ENCODE results near the gene CARS1. TPM values are rescaled to one million over a fixed set of nuclear protein-coding genes. Genes with fewer than 3 reads are reported as not detected.

CARS1 gene
- total and polyA plus RNA-seq, 2 of the 8 experiments (the other 6 are each of a cell fraction or from before 2014, with no cell fraction given), result 44.1 to 100 TPM

DNA sequence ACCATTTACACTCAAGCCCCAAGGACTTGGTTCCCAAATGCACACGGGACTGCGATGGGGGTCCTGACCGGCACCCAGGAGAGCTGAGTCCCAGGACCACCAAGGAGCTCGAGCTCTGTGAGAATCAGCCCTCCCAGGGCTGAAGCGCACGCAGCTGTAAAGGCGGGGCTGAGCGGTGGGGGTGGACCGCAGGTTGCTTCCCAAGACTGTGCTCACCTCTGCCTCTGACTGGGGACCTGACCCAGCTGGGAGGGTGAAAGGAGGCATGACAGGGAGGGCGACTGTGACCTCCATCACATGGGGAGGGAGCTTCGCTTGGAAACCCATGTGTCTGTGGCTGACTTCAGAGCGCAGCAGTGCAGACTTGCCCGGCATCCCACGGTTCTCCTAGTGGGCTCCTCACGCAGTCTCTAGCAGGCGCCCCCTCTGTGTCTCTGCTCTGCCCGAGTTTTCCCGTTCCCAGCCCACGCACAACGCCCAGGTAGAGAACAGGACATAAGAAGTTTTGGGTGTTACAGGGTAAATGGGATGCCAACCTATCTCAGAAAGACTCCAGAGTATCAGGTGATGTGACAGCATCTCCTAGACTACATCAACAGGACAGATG lies 49.7 kb downstream of the CARS1 start (continued):
- TF ChIP-seq CEBPB (IDR thresholded peaks at IDR 0.05; ENCODE audit: low read depth, low read length), result no peak
- no peak for TF ChIP-seq SP1 (IDR thresholded peaks at IDR 0.05; ENCODE audit: low read depth, low read length)
- no peak for TF ChIP-seq RBBP5 (IDR thresholded peaks at IDR 0.05; ENCODE audit: borderline replicate concordance, low read depth, low read length)
- no peak for TF ChIP-seq JUN (IDR thresholded peaks at IDR 0.05; ENCODE audit: low read depth, low read length)
- TF ChIP-seq KDM1A (IDR thresholded peaks at IDR 0.05; ENCODE audit: borderline replicate concordance, low read length), result no peak
